Activated CD8-positive, alpha-beta memory T cell treated with anti-CD3 and anti-CD28 coated beads for 36 hours (primary cell): ENCODE data around the gene BTBD2. TPM values are rescaled to one million over a fixed set of nuclear protein-coding genes. Genes with fewer than 3 reads are reported as not detected.

Source experiments
- CTCF ChIA-PET: fragments of 350-600 bp; sonication (Branson Sonifier 250); formaldehyde crosslinking; loops from one replicate; lab custom pipeline; 2021; ENCODE audit warnings: antibody characterized with exemption; lab: Charles Lee
- POLR2A ChIA-PET: fragments of 350-600 bp; sonication (Branson Sonifier 250); formaldehyde crosslinking; loops from one replicate; lab custom pipeline; 2021; ENCODE audit warnings: antibody characterized with exemption; lab: Charles Lee
- total RNA-seq, 2 experiments: library from RNA; stranded (reverse); gene quantifications; one replicate each; pipeline ENCODE4 v1.2.3, GENCODE V29; 2021

BTBD2 gene
- total RNA-seq, 2 experiments from 2014 or later = 17.0 to 24.8 TPM

- POLR2A ChIA-PET = interaction anchor here (0.5 kb wide), 1 partner anchor 46 kb away, joined by 4 read pairs; no protein-coding TSS in a partner anchor
- CTCF ChIA-PET = interaction anchor here (0.8 to 2.7 kb wide), 2 partner anchors 8 to 11 kb away, joined by 4 to 7 read pairs; no protein-coding TSS in a partner anchor
These were observed 38.3 kb upstream of the BTBD2 start for GRCh38 chr19:2053601-2054389.

- POLR2A ChIA-PET = interaction anchor here (0.5 to 2.2 kb wide), 11 partner anchors 9 to 43 kb away, joined by 3 to 33 read pairs (median 5); no protein-coding TSS in a partner anchor
- CTCF ChIA-PET = interaction anchor here (0.6 to 2.7 kb wide), 15 partner anchors 8 to 1130 kb away, joined by 3 to 13 read pairs (median 3); no protein-coding TSS in a partner anchor
These were observed 36.5 kb upstream of the BTBD2 start for GRCh38 chr19:2051773-2052704.

- POLR2A ChIA-PET = interaction anchor here (0.5 to 2.2 kb wide), 8 partner anchors 9 to 32 kb away, joined by 3 to 33 read pairs (median 6); no protein-coding TSS in a partner anchor
- CTCF ChIA-PET = interaction anchor here (0.8 to 2.7 kb wide), 11 partner anchors 9 to 1129 kb away, joined by 3 to 13 read pairs (median 6); no protein-coding TSS in a partner anchor
These were observed 35.7 kb upstream of the BTBD2 start, which contains the start of gene MKNK2 for GRCh38 chr19:2050991-2051772. MKNK2 (minus strand) TSS chr19:2051244; CDS start chr19:2050851, 393 bp downstream.

GRCh38 chr19:2050349-2050990 lies 35.0 kb upstream of the BTBD2 start:
- CTCF ChIA-PET = interaction anchor here (1.6 kb wide), 1 partner anchor 11 kb away, joined by 3 read pairs; no protein-coding TSS in a partner anchor
- POLR2A ChIA-PET = no interaction called here

GRCh38 chr19:2049741-2050348 lies 34.3 kb upstream of the BTBD2 start:
- CTCF ChIA-PET = interaction anchor here (1.6 kb wide), 1 partner anchor 11 kb away, joined by 3 read pairs; no protein-coding TSS in a partner anchor

GRCh38 chr19:2048959-2049740 lies 33.6 kb upstream of the BTBD2 start:
- CTCF ChIA-PET = interaction anchor here (1.6 kb wide), 1 partner anchor 12 kb away, joined by 3 read pairs; no protein-coding TSS in a partner anchor
- POLR2A ChIA-PET = interaction anchor here (0.7 to 1.6 kb wide), 3 partner anchors 10 to 14 kb away, joined by 3 to 10 read pairs (median 4); no protein-coding TSS in a partner anchor

More at GRCh38 chr19:2049741-2050348, 34.3 kb upstream of the BTBD2 start:
- POLR2A ChIA-PET = interaction anchor here (1.1 to 1.6 kb wide), 2 partner anchors 10 to 11 kb away, joined by 3 to 10 read pairs; no protein-coding TSS in a partner anchor

GRCh38 chr19:2048104-2048958 lies 32.8 kb upstream of the BTBD2 start:
- ChIA-PET CTCF (no interaction called here), POLR2A (interaction anchor here (0.7 to 1.6 kb wide), 3 partner anchors 9 to 13 kb away, joined by 3 to 10 read pairs (median 4); no protein-coding TSS in a partner anchor)

- ChIA-PET CTCF (interaction anchor here (0.6 kb wide), 1 partner anchor 19 kb away, joined by 3 read pairs; no protein-coding TSS in a partner anchor), POLR2A (interaction anchor here (1.0 kb wide), 1 partner anchor 36 kb away, joined by 3 read pairs; no protein-coding TSS in a partner anchor)
These were observed 32.1 kb upstream of the BTBD2 start for GRCh38 chr19:2047449-2048103.

- ChIA-PET CTCF (interaction anchor here (0.6 kb wide), 1 partner anchor 19 kb away, joined by 3 read pairs; no protein-coding TSS in a partner anchor), POLR2A (interaction anchor here (1.0 kb wide), 1 partner anchor 37 kb away, joined by 3 read pairs; no protein-coding TSS in a partner anchor)
These were observed 31.5 kb upstream of the BTBD2 start for GRCh38 chr19:2047076-2047448.

GRCh38 chr19:2046046-2046907 lies 30.8 kb upstream of the BTBD2 start:
- POLR2A ChIA-PET = interaction anchor here (1.0 kb wide), 1 partner anchor 37 kb away, joined by 3 read pairs; no protein-coding TSS in a partner anchor
- CTCF ChIA-PET = interaction anchor here (0.5 to 1.3 kb wide), 3 partner anchors 8 to 101 kb away, joined by 3 to 4 read pairs (median 3); no protein-coding TSS in a partner anchor

GRCh38 chr19:2045501-2046045 lies 30.1 kb upstream of the BTBD2 start:
- CTCF ChIA-PET = interaction anchor here (0.5 to 1.3 kb wide), 3 partner anchors 8 to 100 kb away, joined by 3 to 4 read pairs (median 3); no protein-coding TSS in a partner anchor
- POLR2A ChIA-PET = no interaction called here

- ChIA-PET CTCF (interaction anchor here (0.9 to 1.3 kb wide), 2 partner anchors 9 to 13 kb away, joined by 3 to 4 read pairs; no protein-coding TSS in a partner anchor), POLR2A (no interaction called here)
These were observed 29.4 kb upstream of the BTBD2 start for GRCh38 chr19:2044709-2045500.
